AG04450 (cell line): ENCODE data around the gene TRIM72. TPM values are rescaled to one million over a fixed set of nuclear protein-coding genes. Genes with fewer than 3 reads are reported as not detected.
"Not testable (repeated sequence)": the region's sequence is repeated elsewhere in the genome, so short reads cannot be mapped to it uniquely, and the experiment has no call there.

Source experiments
- CTCF ChIA-PET: fragments of 300-600, 350-600 bp; formaldehyde crosslinking; extraction: SDS; loops from one replicate; lab custom pipeline; 2022; ENCODE audit warnings: antibody characterized with exemption, inconsistent platforms; lab: Charles Lee
- POLR2A ChIA-PET: fragments of 350-600 bp; formaldehyde crosslinking; extraction: SDS; loops from one replicate; lab custom pipeline; 2021; ENCODE audit warnings: antibody characterized with exemption, inconsistent platforms; lab: Yijun Ruan, JAX
- DNase-seq: peaks from one replicate; pipeline ENCODE4 v3.0.0-alpha.2; 2011; ENCODE audit warnings: low read depth, low spot score
- H3K27ac ChIP-seq: one replicate; pipeline ENCODE4 v1.5.1; 2012; ENCODE audit warnings: low read depth, low read length, control low read depth
- H3K27me3 ChIP-seq: one replicate; pipeline ENCODE4 v1.6.0; 2012; ENCODE audit warnings: low read length; ENCODE audit not compliant: control insufficient read depth, insufficient read depth
- H3K4me3 ChIP-seq: 2 replicates; pipeline ENCODE4 v1.5.1; 2011; ENCODE audit warnings: mild to moderate bottlenecking, low read depth, low read length, control low read depth
- H3K9me3 ChIP-seq: 2 replicates; pipeline ENCODE4 v1.5.1; 2012; ENCODE audit warnings: low read length; ENCODE audit not compliant: control insufficient read depth, insufficient read depth
- CTCF ChIP-seq: IDR thresholded peaks from 2 replicates; pipeline ENCODE4 v1.5.1; 2011; ENCODE audit warnings: low read depth, low read length, control low read depth, inconsistent platforms
- polyA plus RNA-seq: library from polyadenylated mRNA; depleted of rRNA; stranded (reverse); fragments of >200 nt; gene quantifications from 2 replicates; pipeline ENCODE4 v1.2.3, GENCODE V29; 2011

TRIM72 gene
- polyA plus RNA-seq, 1 experiment: not detected

- ChIA-PET CTCF (no interaction called here), POLR2A (no interaction called here)
- TF ChIP-seq CTCF: no peak
- Histone ChIP-seq H3K9me3 (no peaks in the 10 kb centered on the region), H3K27ac (no peak overlapping the region), H3K27me3 (peaks cover 7% of the 10 kb centered on the region), H3K4me3 (no peak overlapping the region)
- no peak for DNase-seq
These were observed 55.6 kb downstream of the TRIM72 start for GRCh38 chr16:31269541-31269940.

DNA sequence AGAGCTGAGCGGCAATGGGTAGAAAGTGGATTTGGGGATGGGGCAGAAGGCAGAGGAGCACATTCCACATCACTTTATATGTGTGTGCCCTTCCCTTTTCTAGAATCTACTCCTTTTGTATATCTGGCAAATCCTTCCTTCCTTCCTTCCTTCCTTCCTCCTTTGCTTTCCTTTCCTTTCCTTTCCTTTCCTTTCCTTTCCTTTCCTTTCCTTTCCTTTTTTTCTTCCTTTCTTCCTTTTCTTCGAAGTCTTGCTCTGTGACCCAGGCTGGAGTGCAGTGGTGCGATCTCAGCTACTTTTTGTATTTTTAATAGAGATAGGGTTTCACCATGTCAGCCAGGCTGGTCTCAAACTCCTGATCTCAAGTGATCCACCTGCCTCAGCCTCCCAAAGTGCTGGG, 56.1 kb downstream of the TRIM72 start:
- DNase-seq, H3K9me3 ChIP-seq, CTCF ChIA-PET, H3K27ac ChIP-seq, H3K27me3 ChIP-seq, H3K4me3 ChIP-seq, POLR2A ChIA-PET: not testable (repeated sequence)

DNA sequence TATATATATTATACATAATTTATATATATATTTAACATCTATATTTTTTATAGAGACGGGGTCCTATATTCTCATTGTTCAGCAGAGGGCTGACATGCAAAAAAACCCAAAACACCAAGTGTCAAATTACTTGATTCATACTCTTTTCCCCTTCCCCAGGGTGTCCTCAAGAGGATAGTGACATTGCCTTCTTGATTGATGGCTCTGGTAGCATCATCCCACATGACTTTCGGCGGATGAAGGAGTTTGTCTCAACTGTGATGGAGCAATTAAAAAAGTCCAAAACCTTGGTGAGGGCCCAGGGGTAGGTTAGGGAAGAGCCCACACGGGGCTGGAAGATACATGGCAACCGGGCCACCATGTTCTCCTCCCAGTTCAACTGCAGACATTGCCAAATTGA, 56.9 kb downstream of the TRIM72 start:
- H3K27ac ChIP-seq: no peak overlapping the region
- ChIA-PET CTCF (no interaction called here), POLR2A (no interaction called here)
- no peak overlapping the region for H3K4me3 ChIP-seq
- no peak for DNase-seq
- peaks cover 7% of the 10 kb centered on the region for H3K27me3 ChIP-seq
- no peaks in the 10 kb centered on the region for H3K9me3 ChIP-seq
- TF ChIP-seq CTCF: no peak

- Histone ChIP-seq H3K4me3 (no peak overlapping the region), H3K27me3 (peaks cover 7% of the 10 kb centered on the region), H3K27ac (no peak overlapping the region), H3K9me3 (no peaks in the 10 kb centered on the region)
- TF ChIP-seq CTCF: no peak
- ChIA-PET CTCF (no interaction called here), POLR2A (no interaction called here)
- DNase-seq: no peak
These were observed 57.8 kb downstream of the TRIM72 start for GRCh38 chr16:31271621-31272190.

DNA sequence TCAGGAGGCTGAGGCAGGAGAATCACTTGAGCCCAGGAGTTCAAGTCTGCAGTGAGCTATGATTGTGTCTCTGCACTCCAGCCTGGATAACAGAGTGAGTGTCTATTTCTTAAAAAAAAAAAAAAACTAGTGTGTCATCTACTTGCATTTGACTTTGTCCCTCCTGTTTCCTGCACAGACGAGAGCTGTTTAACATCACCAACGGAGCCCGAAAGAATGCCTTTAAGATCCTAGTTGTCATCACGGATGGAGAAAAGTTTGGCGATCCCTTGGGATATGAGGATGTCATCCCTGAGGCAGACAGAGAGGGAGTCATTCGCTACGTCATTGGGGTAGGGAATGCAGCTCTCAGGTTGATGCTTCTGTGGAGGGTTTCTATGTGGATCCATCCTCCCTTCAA, 59.3 kb downstream of the TRIM72 start:
- no peak overlapping the region for H3K4me3 ChIP-seq
- no peak for TF ChIP-seq CTCF
- no peak for DNase-seq
- POLR2A ChIA-PET: no interaction called here
- no peaks in the 10 kb centered on the region for H3K9me3 ChIP-seq
- H3K27me3 ChIP-seq: peaks cover 7% of the 10 kb centered on the region
- CTCF ChIA-PET: no interaction called here
- no peak overlapping the region for H3K27ac ChIP-seq
